ENCODE data around the gene VCAM1.
"Not testable (repeated sequence)": the region's sequence is repeated elsewhere in the genome, so short reads cannot be mapped to it uniquely, and the experiment has no call there.

VCAM1 gene

GRCh38 chr1:100719490-100719889, at the start of gene VCAM1:
Gene VCAM1 (plus strand): TSS chr1:100719742. CDS start chr1:100719861, 119 bp downstream.
- no peak for DNase-seq

GRCh38 chr1:100670083-100670482, 49.5 kb upstream of the VCAM1 start:
- DNase-seq: no peak

GRCh38 chr1:100671601-100672000, 47.9 kb upstream of the VCAM1 start:
- no peak for DNase-seq

GRCh38 chr1:100683448-100684349, 35.8 kb upstream of the VCAM1 start:
- no peak for DNase-seq

- DNase-seq: no peak
Observed at GRCh38 chr1:100699744-100700143, 19.8 kb upstream of the VCAM1 start.

- no peak for DNase-seq
Observed at GRCh38 chr1:100700586-100700985, 19.0 kb upstream of the VCAM1 start.

GRCh38 chr1:100703052-100703451, 16.5 kb upstream of the VCAM1 start:
- no peak for DNase-seq

GRCh38 chr1:100703716-100704115, 15.8 kb upstream of the VCAM1 start:
- DNase-seq: no peak

- DNase-seq: no peak
Observed at GRCh38 chr1:100704473-100704872, 15.1 kb upstream of the VCAM1 start.

GRCh38 chr1:100706296-100706695, 13.2 kb upstream of the VCAM1 start:
- DNase-seq: no peak

GRCh38 chr1:100706856-100707255, 12.7 kb upstream of the VCAM1 start:
- no peak for DNase-seq

GRCh38 chr1:100708476-100709062, 11.0 kb upstream of the VCAM1 start:
- DNase-seq: no peak

- DNase-seq: no peak
Observed at GRCh38 chr1:100710906-100711682, 8.4 kb upstream of the VCAM1 start.

- not testable (repeated sequence) for DNase-seq
Observed at GRCh38 chr1:100713027-100713426, 6.5 kb upstream of the VCAM1 start.

- no peak for DNase-seq
Observed at GRCh38 chr1:100713626-100714025, 5.9 kb upstream of the VCAM1 start.

- DNase-seq: no peak
Observed at GRCh38 chr1:100714599-100714998, 4.9 kb upstream of the VCAM1 start.

- no peak for DNase-seq
Observed at GRCh38 chr1:100717218-100717617, 2.3 kb upstream of the VCAM1 start.

- no peak for DNase-seq
Observed at GRCh38 chr1:100718581-100718980, 961 bp upstream of the VCAM1 start.

GRCh38 chr1:100720101-100720500, 559 bp downstream of the VCAM1 start:
- DNase-seq: no peak

GRCh38 chr1:100720751-100721150, 1.2 kb downstream of the VCAM1 start:
- DNase-seq: no peak

- no peak for DNase-seq
Observed at GRCh38 chr1:100721526-100722207, 2.1 kb downstream of the VCAM1 start.

GRCh38 chr1:100722221-100722620, 2.7 kb downstream of the VCAM1 start:
- no peak for DNase-seq

GRCh38 chr1:100724281-100724680, 4.7 kb downstream of the VCAM1 start:
- no peak for DNase-seq
